DMS79 (cell line): ENCODE results near the gene RMC1.
"Not testable (repeated sequence)": the region's sequence is repeated elsewhere in the genome, so short reads cannot be mapped to it uniquely, and the experiment has no call there.

Source experiments
- DNase-seq: peaks from one replicate; lab custom pipeline; 2025; lab: John Stamatoyannopoulos, UW

RMC1 gene

DNA sequence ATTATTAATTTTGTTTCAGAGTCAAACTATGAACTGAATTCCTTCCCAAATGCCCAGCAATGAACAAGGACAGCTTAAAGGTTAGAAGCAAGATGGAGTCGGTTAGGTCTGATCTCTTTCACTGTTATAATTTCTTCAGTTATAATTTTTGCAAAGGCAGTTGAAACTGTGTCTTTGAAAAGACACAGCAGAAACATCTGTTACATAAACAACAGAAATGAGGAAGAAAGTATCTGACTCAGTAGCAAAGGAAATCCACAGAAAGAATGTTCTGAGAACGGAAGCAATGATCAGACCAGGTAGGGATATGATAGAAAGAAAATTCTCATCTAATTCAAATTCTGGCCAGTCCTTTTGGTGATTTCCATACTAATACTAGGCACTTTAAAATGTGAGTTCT is 5.2 kb upstream of the RMC1 start:
- no peak for DNase-seq

DNA sequence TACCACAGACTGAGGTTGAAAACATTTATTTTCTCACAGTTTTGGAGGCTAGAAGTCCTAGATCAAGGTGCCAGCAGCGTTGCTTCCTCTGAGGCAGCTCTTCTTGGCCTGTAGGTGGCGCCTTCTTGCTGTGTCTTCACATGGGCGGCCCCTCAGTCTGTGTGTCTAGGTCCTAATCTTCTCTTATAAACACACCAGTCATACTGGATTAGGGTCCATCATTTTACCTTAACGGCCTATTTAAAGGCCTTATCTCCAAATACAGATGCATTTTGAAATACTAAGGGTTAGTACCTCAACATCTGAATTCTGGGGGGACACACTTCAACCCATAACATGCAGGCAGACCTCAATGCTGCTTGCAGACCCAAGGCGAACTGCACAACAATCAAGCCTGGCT is 4.4 kb upstream of the RMC1 start:
- peak; percentile 21 for DNase-seq

DNA sequence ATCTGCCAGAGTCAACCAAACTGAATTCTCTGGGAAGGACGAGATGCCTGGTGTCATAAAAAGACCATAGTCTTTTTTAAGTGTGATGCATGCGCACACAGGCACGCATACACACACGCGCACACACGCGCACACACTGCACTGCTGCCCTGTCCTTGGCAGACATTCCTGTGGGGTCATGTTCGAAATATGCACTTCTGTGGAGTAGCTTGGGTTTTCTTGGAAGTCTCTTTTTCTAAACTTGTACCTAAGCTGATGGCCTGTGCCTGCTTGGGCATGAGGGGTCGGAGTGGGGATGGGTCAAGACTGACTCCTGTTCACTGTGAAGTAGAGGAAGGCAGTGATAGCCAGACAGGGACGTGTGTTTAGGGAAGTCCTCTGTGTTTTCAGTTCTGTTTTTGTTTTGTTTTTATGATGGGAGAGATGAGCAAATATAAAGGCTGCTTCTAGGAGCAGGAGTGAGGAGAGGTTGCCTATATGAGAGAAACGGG is 4.0 kb upstream of the RMC1 start:
- no peak for DNase-seq

DNA sequence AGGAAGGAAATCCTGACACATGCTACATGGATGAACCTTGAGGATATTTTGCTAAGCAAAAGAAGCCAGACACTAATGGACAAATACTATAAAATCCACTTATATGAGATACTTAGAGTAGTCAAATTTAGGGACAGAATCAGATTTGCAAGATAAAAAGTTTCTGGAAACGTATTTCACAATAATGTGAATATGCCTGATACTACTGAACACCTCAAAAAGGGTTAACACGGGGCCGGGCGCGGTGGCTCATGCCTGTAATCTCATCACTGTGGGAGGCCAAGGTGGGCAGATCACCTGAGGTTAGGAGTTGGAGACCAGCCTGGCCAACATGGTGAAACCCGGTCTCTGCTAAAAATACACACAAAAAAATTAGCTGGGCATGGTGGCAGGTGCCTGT is 1.7 kb upstream of the RMC1 start:
- no peak for DNase-seq

DNA sequence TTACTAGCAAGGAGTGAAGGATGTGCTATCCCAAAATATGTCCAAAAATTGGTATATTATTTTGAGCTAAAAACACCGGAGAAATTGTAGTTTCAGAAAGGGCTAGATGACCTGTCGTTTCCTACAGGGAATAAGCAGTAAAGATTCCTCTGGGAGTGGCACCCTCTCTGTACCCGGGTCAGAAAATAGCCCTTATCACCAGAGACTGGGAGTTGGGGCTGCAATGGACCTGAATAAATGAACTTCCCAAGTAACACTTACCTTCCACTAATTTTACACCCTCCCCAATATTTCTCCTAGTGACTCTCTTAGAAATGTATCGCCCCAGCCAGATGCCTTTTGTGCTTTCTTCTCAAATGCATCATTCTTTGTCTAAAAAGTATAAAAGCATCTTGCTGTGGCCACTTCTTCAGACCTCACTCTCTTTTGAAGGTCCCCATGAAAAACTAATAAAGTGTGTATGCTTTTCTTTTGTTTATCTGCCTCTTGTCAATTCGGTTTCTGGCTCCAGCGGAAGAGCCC is 734 bp upstream of the RMC1 start:
- DNase-seq, result no peak

DNA sequence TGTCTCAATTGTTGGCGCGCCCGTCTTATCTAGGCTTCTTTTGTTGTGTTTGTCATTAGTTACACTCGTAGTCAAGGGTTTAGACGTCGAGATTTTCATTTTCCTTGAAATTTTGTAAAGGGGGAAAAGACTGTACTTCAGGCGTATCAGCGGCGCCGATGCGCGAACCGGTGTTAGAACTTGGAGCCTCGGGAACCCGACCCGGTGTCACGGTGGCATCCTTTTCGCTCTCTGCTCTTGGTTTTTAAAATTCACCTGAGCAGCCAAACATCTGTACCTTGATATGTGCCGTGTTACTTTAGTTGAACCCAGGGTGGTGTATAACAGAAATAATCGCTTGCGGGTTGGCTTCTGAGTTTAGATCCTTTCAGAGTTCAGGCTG is 643 bp downstream of the RMC1 start:
- DNase-seq, result no peak

DNA sequence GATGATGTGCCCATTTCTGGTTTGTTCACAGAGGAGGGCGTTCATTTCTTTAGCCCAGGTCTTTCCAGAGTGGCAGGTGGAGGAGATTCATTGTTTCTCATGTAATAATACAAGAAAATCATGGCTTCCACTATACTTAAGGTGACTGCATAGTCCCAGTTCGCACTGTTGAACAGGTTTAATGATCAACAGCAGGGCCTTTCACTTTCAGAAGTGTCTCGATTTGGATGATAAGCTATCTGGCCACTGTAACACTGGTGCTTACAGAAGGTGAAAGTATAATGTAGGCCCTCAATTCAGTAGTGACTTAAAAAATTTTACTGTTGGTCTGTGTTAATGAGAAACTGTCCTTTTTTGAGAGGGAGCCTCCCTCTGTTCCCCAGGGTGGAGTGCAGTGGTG is 1.4 kb downstream of the RMC1 start:
- DNase-seq, result no peak

DNA sequence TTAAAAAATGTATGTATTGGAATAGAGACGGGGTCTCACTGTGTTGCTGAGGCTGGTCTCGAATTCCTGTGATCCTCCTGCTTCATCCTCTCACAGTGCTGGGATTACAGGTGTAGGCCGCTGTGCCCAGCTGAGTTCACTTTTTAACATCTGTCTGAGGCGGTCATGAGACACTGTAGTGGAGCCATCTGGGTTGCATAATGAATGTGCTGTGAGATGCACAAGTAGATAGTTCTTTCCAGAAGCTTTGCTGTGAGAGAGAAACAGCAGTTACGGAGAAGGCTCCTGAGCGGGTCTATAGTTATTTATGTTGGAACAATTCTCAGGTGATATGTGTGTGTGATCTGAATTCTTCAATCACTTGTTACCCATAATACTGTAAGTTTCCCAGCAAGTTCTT is 3.1 kb downstream of the RMC1 start:
- DNase-seq, result no peak

DNA sequence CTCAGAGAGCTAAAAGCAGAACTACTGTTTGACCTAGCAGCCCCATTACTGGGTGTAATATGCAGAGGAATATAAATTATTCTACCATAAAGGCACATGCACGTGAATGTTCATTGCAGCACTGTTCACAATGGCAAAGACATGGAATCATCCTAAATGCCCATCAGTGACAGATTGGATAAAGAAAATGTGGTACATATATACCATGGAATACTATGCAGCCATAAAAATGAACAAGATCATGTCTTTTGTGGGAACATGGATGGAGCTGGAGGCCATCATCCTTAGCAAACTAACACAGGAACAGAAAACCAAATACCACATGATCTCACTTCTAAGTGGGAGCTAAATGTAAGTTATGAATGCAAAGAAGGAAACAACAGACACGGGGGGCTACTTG is 7.6 kb downstream of the RMC1 start:
- not testable (repeated sequence) for DNase-seq

DNA sequence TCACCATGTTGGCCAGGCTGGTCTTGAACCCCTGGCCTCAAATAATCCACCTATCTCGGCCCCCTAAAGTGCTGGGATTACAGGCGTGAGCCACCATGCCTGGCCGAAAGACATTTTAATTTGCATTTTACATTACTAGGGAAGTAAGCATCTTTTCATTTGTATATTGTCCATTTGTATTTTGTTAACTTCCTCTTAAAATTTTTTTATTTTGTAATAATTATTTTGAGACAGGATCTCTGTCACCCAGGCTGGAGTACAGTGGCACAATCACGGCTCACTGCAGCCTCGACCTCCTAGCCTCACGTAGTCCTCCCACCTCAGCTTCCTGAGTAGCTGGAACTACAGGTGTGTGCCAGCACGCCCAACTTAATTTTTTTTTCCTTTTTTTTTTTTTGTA is 8.9 kb downstream of the RMC1 start:
- DNase-seq, result not testable (repeated sequence)

DNA sequence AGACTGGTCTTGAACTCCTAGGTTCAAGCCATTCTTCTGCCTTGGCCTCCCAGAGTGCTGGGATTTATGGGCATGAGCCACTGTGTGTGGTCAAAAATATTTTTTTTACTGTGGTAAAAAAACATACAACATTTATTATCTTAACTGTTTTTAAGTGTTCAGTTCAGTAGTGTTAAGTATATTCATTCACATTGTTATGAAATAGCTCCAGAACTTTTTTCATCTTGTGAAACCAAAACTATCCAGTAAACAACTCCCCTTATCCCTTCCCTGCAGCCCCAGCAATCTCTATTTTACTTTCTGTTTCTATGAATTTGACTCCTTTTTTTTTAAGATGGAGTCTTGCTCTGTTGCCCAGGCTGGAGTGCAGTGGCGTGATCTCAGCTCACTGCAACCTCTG is 9.3 kb downstream of the RMC1 start:
- DNase-seq, result no peak

DNA sequence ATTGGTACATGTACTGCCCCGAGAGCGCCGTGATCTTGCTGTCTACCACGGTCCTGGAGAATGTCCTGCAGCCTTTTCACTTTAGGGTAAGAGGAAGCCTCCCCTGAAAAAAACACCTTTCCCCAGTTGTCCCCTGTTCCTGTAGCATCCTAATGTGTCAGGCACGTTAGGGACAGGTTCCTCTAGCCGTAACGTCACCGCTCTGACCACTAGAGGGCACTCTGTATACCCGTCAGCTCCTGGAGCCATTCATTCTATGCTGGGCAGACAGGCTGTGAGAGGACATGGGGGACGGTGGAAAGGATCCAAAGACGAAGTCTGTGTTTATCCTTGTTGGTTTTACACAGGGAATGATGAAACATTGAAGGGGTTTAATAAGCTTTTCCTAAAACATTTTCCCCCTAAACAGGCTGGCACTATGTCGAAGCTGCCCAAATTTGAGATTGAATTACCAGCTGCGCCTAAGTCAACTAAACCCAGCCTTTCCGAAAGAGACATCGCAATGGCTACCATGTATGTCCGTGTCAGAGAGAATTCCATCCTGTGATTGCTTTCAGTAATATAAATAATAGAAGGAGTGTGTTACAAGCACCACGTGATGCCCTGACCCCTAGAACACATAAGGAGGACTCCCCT is 12.7 kb downstream of the RMC1 start:
- no peak for DNase-seq

DNA sequence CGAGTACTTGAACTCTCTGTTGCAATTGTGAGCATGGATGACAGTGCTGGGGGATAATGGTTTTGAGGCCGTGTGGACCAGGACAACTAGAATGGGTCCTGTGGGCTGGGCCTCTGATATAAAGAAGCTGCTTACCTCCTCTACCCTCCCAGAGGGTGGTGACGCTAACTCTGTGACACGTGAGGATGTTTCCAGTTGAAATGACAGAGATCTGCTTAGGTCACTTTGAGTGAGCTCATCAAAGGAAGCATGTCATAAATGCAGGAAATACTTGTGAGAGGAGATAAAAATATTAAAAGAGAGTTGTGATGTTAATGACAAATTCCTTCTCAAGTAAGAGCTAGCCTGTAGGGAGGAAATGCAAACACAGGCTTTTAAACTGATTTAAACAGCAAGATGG is 16.4 kb downstream of the RMC1 start:
- DNase-seq, result no peak

DNA sequence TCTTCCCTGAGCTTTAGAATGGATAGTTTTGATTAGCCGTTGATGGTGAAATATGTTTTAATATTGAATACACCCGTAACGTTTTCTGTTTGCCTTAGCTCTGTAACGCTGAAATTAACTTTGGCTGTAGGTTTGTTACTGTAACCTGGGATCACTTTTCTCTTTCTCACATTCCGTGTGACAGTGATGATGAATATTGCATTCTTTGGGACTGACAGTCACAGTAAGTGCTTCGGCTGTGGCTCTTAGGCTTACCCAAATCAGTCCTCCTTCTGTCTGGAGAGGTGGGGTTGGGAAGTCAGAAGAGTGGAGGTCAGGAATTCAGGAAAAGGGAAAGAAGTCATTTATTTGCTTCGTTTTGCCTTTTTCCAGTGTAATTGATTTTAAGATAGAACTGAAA is 18.0 kb downstream of the RMC1 start:
- DNase-seq, result no peak

DNA sequence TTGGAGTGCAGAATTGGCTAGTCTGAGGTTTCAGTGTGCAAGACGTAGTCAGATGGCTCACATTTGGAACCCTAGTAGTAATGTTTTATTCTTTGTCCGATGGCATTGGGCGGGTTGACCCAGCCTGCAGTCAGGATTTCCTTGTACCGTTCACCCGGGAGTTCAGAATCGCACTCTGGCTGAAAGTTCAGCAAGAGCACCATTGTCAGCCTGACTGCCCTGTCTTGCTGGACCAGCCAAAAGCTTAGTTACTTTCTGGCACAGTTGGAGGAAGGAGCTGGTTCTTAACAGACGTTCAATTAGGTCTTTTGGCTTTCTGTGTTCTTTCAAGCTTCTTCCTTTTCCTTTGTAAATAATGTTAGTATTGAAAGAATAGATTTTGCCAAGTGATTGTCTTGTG is 18.6 kb downstream of the RMC1 start:
- DNase-seq, result no peak

DNA sequence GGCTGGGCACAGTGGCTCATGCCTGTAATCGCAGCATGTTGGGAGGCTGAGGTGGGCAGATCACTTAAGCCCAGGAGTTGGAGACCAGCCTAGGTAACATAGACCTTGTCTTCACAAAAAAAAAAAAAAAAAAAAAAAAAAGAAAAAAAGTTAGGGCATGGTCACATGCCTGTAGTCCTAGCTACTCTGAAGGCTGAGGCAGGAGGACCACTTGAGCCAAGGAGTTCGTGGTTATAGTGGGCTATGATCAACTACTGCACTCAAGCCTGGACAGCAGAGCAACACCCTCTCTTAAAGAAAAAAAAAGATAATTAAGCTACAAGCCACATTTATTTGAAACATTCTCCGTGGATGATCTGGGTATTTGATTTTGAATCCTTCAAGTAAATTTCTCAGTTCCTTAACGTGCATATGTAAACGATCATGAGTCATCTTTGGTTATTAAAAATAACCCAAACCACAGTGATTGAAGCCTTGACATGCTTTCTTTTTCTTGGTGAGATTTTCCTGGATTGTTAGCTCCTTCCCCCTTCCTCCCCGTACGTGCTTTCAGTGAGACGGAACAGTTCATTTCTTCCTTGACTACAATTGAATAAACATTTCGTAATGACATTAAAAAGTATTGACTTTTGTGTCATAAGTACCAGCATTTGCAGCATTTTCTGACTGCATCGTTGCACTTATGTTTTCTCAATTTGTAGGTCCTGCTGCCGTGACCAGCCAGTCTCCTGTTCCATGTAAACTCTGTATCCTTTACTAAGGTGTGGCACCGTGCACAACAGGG is 20.3 kb downstream of the RMC1 start:
- DNase-seq, result peak; percentile 33

DNA sequence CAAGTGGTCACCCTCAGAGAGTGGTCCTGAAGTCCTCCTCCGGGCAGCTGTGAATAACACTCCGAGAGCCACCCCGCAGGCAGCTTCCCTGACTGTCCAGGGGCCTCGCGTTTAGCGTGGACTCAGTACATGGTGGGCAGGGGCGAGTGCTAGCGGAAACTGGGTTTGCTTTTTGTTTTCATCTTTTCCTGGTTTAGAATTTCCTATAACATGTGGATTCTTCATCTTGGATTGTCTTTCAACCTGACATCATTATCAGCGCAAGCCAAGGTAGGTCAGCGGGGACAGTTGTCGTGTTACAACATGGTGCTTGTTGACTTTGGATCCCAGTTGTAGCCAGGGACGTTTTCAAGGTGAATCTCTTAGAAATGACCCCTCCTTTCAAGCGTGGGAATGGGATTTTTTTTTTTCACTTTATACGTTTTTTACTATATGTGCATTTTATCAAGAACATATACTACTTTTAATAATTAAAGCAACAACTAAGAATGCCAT is 20.9 kb downstream of the RMC1 start:
- DNase-seq, result no peak

DNA sequence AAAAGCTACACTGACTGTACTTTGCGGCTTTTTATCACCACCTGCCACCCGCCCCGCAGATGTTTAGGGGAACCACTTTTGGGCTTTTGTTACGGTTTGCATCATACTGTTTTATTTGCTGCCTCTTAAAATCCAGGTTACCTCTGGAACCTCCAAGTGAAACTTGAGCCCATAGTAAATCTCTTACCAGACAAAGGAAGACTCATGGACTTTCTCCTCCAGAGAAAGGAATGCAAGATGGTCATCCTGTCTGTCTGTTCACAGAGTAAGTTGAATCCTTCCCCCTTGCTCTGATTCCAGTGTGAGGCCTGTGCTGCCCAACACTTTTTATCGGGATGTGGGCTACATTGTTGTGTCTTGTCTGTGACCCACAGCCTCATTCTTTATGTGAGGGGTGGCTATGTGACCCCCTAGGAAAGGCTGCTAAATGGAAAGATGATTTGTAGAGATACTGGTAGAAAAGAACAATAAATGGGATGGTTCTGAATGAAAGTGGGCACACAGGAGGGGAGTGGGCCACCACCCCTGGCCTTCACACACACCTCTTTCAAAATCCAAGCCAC is 23.3 kb downstream of the RMC1 start:
- DNase-seq, result no peak

DNA sequence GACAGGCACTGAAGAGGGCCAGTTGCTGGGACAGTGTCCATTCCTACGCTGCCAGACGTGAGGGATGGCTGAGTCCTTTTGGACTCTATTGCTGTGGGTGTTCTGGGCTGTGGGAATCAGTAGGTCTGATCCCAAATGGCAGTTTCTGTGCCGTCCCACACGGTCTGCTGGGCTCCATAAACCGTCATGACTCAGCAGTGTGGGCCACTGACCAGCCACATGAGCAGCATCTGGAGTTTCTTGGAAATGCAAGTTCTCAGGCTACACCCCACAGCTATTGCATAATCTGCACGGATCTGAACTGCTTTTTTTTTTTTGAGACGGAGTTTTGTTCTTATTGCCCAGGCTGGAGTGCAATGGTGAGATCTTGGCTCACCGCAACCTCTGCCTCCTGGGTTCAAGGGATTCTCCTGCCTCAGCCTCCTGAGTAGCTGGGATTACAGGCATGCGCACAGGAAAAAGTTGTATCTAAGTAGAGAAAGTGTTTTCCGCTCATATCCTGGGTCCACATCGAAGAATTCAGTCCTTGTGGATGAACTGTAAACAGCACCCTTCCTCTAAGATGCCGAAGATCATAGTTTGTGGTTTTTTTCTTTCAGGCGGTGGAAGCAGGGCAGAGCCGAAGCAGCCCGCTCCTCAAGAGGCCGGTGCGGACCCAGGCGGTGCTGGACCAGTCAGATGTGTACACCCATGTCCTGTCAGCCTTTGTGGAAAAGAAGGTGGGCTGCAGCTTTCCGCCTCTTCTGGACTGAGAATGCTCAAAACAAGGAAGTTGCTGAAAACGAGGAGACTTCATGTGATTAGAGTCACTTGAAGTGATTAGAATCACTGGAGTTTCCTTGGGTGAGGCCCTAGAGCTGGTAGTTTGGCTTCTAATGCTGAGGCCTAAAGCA is 25.5 kb downstream of the RMC1 start:
- no peak for DNase-seq

DNA sequence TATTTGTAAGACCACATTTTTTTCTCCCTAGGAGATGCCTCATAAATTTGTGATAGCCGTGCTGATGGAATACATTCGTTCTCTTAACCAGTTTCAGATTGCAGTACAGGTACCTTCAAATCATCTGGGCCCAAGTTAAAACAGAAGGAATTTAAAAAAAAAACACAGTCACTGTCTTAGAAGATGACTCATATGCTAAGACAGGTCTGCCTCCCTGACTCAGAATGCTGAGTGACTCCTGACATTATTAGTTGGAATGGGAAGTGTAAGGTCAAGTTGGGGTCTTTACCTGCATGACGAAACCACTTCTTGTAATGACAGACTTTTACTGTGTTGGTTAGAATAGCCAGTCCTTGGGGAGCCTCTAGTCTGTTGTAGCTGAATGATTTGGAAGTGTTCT is 26.3 kb downstream of the RMC1 start:
- DNase-seq, result no peak

DNA sequence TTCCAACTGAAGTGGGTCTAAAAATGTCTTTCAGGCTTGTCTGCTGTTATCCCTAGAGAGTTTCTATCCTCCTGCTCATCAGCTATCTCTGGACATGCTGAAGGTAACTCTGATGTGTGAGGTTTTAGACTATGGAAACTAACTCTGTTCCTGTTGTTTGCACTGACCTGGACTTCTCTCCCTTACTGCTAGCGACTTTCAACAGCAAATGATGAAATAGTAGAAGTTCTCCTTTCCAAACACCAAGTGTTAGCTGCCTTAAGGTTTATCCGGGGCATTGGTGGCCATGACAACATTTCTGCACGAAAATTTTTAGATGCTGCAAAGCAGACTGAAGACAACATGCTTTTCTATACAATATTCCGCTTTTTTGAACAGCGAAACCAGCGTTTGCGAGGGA is 26.9 kb downstream of the RMC1 start:
- DNase-seq, result no peak

DNA sequence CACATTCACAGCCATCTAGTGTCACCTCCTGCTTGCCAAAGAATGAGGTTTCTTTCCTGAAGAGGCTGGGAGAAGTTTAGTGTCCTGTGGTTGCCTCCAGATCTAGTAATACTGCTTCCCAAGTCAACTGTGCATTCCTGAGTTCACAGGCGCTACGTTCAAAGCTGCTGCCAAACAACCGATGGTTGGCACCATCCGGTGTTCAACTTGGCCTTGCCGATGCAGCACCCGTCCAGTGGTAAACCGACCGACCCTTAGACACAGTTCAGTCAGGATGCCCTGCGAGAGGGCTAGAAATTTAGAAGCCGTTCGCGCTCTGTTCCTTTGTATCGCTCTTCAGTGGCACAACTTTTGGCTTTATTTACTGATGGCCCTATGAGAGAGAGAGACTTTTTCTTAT is 28.6 kb downstream of the RMC1 start:
- no peak for DNase-seq
